ENCODE measurements around the gene TECPR1.
A peak's percentile ranks its signal among the peaks of the same experiment; 100 is the strongest.
"Not testable (repeated sequence)": the region's sequence is repeated elsewhere in the genome, so short reads cannot be mapped to it uniquely, and the experiment has no call there.

The TECPR1 gene

DNA sequence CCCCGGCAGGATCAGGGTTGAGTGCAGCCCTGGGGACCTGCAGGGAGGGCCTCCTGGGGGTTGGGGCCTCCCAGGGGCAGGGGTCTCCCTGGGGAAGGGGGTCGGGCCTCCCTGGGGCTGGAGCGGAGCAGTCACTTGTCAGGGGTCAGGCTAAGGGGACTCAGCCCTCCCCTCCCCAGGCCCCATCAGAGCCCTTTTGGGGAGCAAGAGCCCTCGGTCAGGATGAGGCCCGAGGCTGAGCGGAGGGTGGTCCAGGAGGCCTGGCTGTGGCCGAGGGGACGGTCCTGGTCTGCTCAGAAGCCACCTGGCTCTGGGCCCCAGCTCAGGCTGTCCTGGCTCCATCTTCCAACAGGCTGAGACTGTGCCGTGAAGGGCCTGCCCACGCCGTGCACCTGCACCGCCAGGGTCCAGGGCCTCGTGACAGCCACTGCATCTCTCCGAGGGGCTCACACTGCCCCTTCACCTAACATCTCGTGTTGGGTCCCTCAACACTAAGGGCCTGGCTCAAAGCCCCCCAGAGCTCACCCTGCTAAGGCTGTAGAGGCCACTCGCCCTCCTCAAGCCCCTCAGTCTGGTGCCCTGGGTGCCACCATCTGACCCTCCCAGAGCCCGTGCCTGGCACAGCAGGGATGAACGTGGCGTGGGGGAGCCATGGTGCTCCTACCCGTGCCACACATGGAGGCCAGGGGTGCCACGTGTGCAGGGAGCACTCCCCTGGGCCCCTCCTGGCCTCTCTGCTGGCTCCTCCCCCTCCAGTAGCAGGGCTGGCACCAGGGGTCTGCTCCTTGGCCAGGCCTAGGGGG lies 27.9 kb downstream of the TECPR1 start:
- DNase-seq, result no peak

DNA sequence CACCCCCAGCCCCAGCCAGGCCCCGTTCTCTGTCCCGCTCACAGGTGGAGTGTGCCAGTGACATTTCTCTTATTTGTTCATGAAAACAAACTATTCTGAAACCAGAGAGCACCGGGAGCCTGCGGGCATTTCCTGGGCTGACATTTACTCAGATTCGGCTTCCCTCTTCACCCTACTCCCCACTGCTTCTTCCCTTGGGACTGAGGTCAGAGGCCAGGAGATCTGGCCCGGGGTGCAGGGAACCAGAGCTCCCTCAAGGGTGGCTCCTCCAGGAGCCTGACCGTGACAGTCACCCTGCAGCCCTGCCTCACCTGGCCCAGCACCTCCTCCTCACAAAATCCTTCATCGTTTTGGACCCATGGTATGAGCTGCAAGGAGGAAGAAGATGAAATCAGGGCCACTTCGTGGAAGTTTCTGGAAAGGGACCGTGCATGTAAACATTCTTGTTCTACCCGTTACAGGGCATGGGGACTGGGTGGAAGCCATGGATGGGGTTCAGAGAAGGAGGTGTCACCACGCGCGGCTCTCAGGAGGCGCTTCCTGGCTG lies 28.6 kb downstream of the TECPR1 start:
- no peak for DNase-seq

DNA sequence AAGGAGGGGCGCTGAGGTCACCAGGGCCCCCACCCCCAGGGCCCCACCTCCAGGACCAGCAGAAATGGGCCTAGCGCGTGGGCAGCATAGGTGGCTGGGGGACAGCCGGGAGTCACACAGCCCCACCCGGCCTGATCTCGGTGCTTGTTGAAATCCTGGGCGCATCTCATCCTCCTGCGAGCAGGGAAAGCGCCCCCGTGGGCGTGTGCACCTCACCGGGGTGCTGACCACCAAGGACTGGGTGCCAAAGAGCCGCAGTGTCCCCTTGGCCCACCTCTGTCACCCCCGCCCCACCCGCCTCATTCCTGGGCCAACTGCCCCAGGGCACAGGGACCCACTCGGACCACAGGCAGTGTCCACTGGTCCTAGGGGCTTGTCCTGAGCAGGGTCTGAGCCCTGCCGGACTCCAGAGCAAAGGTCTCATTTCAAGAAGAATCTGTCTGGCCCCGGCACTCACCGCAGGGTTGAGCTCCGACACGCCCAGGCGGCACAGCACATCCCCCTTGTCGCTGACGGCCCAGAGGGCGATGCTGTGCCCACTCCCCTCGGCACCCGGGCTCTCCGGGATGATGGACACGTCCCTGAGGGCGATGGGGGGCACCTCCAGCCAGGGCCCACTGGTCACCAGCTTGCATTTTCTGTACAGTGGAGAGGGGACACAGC lies 29.4 kb downstream of the TECPR1 start:
- no peak for DNase-seq

DNA sequence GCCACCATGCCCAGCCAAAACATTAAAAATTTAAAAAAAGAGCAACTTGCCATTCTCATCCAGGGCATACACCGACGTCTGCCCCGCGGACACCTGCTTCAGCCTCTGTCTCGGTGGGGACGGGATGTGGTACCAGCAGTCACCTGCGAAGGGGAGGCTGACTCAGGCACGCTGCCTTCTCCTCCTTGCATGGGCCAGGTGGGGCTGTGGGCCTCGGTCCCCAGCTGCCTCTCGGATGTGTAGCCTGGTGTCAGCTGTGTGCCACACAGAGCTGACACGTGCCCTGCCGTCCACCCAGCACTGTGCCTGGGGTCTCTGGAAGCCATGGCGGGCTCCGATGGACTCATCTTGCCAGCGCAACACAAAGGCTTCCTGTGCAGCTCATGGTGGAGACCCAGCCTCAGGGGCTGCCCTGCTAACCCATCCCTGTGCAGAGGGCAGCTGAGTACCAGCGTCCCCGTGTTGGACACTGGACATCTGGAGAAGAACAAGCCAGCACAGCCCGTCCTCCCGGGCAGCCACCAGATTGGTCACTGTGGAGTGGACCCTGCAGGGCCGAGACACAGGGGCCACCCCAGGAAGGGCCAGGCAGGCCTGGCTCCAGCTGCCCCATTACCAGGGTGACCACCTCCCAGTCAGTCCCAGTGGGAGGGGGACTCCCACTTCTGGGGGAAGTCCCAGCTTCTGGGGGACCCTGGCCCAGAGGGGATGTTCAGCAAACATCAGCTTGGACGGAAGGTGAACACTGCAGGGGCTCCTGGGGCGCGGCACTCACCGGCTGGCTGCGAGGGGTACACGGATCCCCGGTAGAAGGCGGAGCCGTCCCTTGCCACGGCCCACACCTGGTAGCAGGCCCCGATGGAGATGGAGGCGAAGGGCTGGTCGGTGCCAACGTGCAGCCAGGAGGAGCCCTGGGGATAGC lies 30.2 kb downstream of the TECPR1 start:
- DNase-seq, result no peak

DNA sequence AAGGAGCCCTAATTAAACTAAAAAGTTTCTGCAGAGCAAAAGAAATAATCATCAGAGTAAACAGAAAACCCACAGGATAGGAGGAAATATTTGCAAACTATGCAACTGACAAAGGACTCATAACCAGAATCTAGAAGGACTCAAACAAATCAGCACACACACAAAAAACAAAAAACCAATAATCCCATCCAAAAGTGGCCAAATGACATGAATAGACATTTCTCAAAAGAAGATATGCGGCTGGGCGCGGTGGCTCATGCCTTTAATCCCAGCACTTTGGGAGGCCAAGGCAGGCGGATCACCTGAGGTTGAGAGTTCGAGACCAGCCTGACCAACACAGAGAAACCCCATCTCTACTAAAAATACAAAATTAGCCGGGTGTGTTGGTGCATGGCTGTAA lies 32.6 kb downstream of the TECPR1 start:
- not testable (repeated sequence) for DNase-seq

DNA sequence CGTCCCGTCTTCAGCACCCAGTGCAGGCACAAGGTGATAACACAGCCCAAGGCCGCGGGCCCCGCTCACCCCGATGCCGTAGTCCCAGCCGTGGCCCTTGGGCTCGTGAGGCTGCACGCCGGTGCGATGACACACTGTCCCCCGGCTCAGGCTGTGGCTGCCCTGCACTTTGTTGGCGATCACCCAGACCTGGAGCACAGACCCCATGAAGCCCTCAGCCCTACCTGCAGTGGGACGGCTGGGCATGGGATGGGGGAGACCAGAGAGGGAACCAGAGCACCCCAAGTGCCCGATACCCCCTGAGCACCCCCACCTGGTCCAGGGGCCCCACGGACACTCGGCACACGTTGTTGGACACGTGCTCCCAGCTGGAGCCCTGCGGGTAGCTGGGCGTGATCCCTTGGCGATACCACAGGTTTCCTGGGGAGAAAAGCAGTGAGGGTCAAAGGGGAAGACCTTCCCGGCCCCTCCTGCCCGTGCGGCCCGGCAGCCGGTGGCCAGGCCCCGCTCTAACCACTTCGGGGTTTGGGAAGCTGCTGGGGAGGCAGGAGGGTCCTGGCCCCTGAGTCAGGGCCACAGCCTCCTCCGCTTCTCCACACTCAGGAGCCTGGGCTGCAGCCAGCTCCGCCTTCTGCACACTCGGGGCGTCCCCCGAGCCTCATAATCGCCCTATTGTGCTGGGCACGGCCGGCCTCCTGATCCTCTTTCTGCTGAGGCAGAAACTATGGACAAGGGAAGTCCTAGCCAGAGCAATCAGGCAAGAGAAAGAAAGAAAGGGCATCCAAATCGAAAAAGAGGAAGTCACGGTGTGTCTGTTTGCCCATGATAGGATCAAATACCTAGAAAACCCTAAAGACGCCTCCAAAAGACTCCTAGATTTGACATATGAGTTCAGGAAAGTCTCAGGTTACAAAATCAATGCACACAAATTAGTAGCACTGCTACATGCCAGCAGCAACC lies 34.1 kb downstream of the TECPR1 start:
- peak in 1 of 2 experiments; percentile 53 for DNase-seq

DNA sequence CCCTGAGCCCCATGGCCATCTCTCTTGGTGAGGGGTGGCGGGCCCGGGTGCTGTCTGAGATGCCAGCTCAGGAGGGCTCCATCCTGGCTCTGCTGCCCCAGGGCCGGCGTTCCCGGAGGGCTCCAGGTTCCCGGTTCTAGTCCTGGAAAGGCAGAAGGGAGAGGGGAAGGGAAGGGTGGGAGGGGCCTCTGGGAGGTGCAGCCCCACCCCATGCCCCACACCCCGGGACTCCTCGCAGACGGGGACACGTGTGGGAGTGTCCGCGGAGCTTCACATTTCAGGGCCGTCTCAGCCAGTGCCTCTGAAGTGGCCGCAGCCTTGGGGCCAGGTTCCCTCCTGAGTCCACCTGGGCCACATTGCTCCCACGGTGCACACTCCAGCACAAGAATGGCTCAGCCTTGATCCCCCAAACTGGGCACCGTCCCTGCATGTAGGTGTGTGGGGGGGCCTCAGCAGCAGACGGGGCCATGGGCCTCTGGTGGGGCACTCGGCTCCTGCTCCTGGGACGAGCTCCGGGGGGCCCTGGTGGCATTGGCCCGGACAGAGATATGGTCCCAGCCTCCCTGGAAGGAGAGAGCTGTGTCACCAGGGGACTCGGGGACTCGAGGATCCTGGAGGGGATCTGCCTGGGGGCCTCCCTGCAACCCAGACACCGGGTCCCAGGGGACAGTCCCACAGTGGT lies 35.0 kb downstream of the TECPR1 start:
- DNase-seq, result no peak

DNA sequence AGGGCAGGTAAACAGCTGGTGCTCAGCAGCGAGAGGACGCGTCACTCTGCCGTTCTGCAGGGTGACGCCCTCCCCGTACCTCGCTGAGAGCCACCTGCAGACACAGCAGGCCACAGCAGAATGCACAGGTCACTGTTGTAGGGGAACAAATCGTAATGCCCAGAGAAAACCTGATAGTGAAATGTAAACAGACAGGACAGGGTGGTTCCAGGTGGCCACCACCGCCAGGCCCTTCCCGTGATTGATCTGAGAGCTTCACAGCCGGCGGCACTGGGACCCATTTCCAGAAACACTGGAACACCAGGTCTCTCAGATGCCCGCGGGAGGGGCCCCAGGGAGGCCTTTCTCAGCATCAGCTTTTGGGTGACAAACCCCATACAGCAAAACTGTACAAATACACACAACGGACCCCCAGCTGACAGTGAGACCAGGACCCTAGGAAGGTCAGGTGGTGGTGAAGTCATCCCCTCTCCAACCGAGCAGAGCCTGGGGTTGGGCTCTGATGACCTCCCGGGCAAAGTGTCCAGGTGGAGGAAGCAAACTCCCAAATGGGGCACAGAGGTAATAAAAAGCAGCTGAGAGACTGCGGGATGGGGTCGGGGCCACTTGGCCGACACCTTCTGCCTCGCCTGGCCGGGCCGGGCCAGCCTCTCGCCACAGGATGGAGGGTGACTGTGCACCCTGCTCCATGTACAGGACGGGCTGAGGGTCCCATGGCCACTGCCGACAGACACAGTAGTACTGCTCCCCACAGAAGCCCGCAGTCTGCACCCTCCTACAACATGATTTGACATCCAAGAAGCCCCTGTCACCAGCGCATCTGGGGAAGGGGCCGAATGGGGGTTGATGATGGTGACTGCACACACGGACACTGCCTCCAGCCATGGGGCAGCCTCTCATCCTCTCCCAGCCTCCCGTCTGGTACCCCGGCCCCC lies 36.2 kb downstream of the TECPR1 start:
- peak; percentile 49 to 80 for DNase-seq

DNA sequence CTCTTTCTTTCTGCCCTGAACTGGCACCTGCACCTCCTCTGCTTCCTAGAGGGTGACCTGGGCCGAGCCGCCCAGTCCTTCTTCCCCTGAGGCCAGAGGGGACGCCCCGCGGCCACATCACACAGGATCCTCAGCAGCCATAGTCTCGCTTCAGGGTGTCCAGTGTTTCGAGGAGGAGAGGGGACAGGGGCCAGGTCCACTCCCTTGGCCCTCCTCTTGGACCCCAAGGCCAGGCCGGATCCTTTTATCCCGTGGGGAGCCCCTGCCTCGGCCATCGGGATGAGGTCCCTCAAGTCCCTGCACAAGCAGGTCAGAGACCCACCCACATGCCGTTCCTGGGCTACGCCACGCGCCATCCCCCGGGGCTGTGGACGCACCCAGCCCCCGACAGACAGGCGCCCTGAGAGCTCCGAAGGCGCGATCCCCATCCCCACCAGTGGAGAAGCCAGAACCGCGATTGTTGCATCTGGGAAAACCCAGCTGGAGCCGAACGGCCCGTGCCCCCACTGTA lies 37.2 kb downstream of the TECPR1 start:
- peak in 1 of 2 experiments; percentile 27 for DNase-seq

DNA sequence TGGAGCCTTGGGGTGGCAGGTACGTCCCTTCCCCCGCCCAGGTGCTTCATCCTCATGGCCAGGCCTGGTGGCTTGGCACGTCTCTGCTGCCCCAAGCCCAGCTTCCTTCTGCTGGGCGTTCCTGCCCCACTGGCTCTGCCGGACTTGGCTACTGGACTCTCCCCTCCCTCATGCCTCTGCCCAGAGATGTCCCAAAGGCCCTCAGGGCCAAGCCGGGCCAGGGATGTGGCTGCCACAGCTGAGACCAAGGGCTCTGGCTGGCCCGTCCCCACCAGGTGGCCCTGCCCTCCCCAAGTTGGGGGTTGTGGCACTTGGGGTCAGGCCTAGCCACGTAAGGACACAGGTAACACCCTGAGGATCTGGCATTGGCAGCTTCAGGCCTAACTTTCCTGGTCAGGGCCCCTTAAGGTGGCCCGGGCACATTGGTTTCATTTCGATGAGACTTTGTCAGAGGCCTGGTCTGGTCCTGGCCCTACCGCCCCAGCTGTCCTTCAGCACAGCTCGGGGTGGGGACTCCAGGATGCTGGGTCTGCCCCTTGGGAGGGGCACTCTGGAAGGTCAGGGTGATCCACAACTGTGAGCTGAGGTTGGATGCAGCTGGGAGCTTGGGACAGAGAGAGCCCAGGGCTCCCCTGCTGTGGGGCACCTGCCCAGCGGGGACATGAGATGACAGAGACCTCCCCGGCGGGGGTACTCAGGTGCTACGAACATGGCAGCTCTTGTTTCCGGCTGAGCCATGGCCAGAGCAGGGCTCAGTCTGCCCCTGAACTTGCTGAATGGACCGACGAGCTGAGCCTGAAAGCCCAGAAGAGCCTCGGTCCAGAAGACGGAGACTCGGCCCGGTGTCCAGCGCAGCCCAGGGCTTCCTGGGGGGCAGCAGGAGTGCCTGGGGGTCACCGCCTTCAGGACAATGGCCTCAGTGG lies 37.9 kb downstream of the TECPR1 start:
- DNase-seq, result no peak

DNA sequence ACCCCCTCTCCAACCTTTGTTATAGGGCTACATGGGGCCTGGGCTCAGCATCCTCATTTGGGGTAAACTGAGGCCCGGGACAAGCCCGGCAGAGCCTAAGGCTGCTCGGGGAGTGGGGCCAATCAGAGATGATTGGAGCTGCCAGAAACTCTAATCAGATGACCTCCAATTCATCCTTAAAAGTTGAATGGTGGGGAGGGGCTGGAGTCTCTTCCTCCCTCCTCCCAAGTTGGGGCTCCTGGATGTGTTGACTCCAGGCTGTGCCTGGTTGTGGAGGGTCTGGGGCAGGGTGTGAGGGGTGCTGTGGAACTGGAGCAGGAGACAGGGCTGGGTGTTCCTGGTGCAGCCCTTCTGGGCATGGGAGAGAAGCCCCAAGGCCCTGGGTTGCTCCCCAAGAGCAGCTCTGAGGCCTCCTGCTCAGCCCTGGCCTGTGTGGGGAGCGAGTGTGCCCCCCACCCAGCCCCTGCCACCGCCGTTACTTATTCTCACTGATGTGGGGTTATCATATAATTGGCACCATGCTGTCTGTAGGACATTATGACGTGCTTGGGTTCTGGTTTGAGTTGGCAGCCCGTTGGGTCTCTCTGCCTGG lies 38.6 kb downstream of the TECPR1 start:
- no peak for DNase-seq

DNA sequence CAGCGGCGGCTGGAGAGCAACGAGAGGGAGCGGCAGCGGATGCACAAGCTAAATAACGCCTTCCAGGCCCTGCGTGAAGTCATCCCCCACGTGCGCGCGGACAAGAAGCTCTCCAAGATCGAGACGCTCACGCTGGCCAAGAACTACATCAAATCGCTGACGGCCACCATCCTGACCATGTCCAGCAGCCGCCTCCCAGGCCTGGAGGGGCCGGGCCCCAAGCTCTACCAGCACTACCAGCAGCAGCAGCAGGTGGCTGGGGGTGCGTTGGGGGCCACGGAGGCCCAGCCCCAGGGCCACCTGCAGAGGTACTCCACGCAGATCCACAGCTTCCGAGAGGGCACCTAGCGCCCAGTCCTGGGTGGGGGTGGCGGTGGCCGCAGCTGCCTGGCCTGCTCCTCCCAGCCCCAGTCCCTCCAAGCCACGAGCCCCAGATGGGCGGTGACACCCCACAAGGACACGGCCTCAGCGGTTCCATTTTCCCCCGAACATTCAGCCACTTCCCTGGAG lies 39.4 kb downstream of the TECPR1 start:
- DNase-seq, result no peak

DNA sequence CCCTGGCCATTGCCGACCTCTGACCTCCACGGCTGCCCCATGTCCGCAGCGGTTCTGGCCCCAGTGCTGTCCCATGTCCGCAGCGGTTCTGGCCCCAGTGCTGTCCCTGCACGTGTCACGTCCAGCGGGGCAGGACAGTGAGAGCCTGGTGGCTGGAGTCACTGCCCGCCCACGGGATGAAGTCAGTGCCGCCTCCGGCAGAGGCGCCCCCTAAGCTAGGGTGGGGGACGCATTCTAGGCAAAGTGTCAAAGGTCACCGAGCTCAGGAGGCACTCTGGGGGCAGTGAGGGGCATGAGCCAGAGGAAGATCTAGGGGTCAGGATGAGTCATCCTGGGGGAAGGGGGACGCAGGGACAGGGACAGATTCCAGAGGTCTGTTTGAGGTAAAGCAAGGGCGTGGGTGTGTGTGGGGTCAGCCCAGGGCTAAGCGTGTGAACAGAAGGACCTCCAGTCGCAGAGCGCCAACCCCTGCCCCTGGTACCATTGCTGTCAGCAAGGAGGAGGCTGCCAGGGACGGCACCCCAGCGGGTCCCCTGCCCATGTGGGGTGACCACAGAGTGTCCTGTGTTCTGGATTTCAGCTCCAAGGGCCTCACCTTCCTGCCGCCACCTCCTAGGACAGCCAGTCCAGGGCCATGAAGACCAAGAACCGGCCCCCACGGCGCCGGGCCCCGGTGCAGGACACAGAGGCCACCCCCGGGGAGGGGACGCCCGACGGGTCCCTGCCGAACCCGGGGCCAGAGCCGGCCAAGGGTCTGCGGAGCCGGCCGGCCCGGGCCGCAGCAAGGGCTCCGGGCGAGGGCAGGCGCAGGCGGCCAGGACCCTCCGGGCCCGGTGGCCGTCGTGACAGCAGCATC lies 40.1 kb downstream of the TECPR1 start:
- DNase-seq, result no peak

DNA sequence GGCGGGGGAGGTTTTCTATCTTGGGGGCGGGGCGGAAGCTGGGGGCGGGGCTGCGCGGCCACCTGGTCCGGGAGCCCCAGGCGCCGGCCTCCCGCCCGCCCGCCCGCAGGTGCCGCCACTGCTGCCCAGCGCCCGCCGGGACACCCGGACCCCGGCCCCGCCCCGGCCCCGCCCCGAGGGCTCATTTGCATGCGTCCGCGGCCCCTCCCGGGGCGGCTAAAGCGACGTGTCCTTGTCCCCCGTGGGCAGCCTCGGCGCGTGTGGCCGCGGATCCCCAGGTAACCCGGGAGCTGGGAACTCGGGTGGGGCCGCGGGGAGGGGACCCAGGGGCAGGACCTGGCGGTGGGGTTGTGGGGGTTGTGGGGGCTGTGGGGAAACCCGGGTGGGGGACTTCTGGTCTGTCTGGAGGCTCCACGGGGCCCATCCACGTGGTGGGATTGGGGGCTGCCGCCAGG lies 40.8 kb downstream of the TECPR1 start, which contains the start of gene BHLHA15:
Gene BHLHA15, plus strand, starts transcription at position 219 of the 455 bp plus-strand sequence. CDS start 871 bp downstream, outside the sequence.
- DNase-seq, result peak; percentile 70 to 78

DNA sequence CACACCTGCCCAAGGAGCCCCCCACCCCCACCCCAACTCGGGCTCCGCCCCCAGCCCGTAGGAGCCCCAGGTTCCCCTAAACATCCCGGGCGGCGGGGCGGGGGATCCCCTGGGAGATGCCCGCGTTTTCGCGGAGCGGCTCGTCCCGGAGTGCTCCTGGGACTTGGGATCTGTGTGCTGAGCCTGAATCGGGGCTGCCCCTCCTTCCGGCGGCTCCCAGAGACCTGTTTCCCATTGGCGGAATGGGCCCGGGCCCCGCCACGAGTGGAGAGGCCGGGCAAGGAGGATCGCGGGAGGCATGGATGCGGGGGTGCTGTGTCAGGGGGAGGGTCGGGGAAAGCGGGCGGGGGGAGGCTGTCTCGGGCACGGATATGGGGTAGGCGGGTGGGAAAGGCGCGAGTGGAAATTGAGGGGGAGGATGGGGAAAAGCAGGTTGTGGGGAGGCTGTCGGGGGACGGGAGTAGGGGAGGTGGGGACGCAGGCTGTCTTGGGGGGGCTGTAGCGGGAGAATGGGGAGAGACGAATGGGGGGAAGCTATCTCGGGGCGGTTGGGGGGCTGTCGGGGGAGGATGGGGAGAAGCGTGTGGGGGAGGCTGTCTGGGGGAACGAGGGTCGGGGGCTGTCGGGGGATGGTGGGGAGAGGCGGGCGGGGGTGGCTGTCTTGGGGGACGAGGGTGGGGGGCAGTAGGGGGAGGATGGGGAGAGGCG lies 41.4 kb downstream of the TECPR1 start:
- peak; percentile 29 to 31 for DNase-seq
